KBM-7 (cell line): ENCODE results near the gene DTNB.
"Not testable (repeated sequence)": the region's sequence is repeated elsewhere in the genome, so short reads cannot be mapped to it uniquely, and the experiment has no call there.

Experiments
- DNase-seq: peaks from one replicate; pipeline ENCODE4 v3.0.0-alpha.2; 2015
- in situ Hi-C: fragments of 300-500 bp; cut with MboI; formaldehyde crosslinking; loops from 2 replicates; pipeline ENCODE4 v1.14.3; 2020; ENCODE audit warnings: low sequenced_read_pairs, low pct_unique_long_range_greater_than_20kb, mixed read lengths

DTNB gene

DNA sequence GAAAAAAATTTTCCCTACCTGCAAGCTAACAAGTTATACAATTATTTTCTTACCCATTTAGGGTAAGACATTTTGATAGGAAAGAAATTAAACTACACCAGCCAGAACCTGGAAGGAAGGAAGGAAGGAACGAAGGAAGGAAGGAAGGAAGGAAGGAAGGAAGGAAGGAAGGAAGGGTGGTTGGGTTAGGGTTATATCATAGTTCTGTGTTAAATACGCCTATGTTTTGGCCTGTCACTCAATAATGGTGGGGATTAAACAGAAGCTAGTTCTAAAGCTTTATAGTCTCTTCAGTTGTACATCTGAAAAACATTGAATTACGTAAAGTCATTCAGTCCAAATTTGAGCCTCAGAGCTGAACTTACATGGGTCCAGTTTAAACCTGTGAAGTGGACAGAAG, 256.7 kb downstream of the DTNB start:
- in situ Hi-C loops, result no loop called here
- DNase-seq, result no peak

GRCh38 chr2:25414781-25415180, 258.6 kb downstream of the DTNB start:
- in situ Hi-C loops, result no loop called here
- no peak for DNase-seq

DNA sequence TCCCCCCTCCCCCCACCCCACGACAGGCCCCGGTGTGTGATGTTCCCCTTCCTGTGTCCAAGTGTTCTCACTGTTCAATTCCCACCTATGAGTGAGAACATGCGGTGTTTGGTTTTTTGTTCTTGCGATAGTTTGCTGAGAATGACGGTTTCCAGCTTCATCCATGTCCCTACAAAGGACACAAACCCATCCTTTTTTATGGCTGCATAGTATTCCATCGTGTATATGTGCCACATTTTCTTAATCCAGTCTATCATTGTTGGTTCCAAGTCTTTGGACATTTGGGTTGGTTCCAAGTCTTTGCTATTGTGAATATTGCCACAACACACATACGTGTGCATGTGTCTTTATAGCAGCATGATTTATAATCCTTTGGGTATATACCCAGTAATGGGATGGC, 260.0 kb downstream of the DTNB start:
- in situ Hi-C loops, DNase-seq: not testable (repeated sequence)

DNA sequence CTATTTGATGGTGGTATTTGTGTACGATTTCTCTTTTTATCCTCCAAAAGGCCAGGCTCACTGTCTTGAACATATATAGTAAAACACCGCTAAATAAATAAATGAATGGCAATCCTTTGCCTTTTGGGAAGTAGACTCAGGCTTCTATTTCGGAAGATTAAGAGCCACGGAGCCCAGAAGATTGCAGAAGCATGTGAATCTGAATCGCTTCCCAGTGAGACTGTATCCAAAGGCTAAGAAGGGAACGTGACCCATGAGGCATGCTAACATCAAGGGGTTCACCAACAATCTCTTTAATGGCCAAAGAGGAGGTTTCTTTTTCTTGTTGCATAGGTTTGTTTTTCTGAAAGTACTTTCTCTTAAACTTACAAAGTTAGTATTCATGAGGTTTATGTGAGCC, 261.6 kb downstream of the DTNB start:
- no peak for DNase-seq
- in situ Hi-C loops, result no loop called here

- no peak for DNase-seq
- in situ Hi-C loops, result no loop called here
These were observed 262.1 kb downstream of the DTNB start for GRCh38 chr2:25411281-25411680.

- in situ Hi-C loops, result no loop called here
- no peak for DNase-seq
These were observed 263.0 kb downstream of the DTNB start for GRCh38 chr2:25410370-25410769.

DNA sequence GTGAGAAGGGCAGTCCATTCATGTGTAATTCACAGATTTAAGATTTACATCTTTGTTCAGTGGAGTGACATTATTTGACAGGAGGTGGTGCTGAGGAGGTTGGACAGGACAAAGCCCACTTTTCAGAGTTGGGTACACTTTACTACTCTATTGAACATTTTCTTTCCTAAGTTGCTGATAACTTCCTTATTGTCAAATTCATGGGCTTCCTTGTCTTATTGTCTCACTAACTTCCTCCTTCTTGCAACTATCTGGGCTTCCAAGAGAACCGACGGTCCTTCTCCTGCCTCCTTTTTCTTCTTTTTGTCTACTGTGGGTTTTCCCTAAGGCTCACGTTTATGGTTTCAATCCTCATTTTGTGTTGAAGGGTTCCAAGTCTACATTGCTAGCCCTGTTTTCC, 263.9 kb downstream of the DTNB start:
- in situ Hi-C loops, result no loop called here
- DNase-seq, result peak; percentile 28

DNA sequence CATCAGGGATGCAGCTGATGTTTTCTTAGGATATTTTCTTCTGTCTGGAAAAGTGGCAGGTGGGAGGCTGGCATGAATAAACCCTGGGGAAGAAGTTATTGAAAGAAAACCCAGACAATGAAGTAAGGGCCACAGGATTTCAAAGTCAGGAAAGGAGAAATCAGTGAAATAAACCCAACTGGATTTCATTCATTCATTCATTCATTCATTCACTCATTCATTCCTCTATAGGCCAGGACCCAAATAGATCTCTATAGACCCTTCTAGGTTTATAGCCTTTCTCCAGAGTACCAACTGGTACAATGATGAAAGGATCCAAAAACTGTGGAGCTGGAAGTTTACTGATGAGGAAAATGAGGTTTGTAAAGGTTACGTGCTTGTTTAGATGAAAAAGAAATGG, 264.3 kb downstream of the DTNB start:
- in situ Hi-C loops, result no loop called here
- no peak for DNase-seq

GRCh38 chr2:25405611-25406295, 267.6 kb downstream of the DTNB start:
- no peak for DNase-seq
- in situ Hi-C loops, result no loop called here

- DNase-seq, in situ Hi-C loops: not testable (repeated sequence)
These were observed 270.1 kb downstream of the DTNB start for GRCh38 chr2:25403120-25403760.

GRCh38 chr2:25402477-25402876, 270.9 kb downstream of the DTNB start:
- in situ Hi-C loops, result no loop called here
- DNase-seq, result no peak

GRCh38 chr2:25401307-25402026, 271.9 kb downstream of the DTNB start:
- in situ Hi-C loops, result no loop called here
- DNase-seq, result no peak

DNA sequence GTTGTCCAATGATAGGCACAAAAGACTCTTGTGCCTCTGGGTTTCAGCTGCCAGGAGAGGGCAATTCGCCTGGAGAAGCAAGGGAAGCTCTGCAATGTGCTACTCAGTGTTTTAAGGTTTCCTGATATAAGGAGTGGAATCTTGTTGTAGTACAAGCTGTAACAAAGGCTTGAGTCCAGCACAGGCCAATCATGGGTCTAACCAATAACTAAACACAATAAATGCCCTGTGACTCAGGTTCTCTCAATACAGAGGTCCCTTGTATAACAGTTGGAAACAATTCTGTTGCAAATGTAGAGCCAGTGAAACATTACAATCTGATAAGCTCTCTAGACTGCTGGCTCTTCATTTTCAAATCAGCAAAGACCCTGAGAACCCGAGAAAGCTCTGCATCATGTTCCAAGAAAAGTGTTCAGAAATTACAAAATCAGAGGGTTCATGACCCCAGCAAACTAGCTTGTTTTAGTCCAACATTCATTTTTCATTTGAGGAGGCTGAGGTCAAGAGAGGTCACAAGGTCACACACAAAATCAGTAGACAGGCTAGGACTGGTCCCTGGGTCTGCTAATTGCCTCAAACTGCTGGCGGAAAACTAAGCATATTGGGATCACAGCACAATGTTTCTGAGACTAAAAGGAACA, 272.7 kb downstream of the DTNB start:
- no peak for DNase-seq
- in situ Hi-C loops, result no loop called here

GRCh38 chr2:25400169-25400568, 273.2 kb downstream of the DTNB start:
- in situ Hi-C loops, result no loop called here
- DNase-seq, result no peak

DNA sequence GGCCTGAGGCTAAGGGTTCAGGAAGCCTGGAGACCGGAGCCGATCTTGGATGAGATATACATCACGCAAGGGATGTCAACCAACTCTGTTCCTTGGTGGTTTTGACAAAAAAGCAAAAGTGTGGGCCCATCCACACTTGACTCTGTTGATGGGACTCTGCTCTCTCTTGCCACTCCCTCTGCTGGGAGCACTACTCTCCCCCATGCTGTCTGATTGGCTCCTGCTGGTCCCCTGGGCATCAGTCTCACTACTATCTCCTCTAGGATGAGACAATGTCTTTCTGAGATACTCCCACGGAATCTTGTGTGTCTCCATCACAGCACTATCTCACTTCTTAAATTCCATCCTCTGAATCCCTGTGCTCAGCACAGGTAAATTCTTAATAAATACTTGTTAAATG, 274.8 kb downstream of the DTNB start:
- in situ Hi-C loops, result no loop called here
- DNase-seq, result no peak

DNA sequence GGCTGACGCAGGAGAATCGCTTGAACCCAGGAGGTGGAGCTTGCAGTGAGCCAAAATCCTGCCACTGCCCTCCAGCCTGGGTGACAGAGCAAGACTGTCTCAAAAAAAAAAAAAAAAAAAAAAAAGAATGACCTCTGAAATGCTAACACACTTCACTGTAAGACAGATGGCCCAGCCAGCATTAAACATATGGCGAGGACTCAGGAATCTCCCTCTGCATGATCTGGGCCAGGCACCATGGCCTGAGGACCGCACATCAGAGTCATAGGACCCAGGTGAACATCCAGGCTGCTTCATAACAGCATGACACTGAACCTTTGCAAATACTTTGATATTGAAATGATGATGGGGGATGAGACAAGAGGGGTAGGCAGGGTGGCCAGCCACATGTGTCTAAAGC, 275.6 kb downstream of the DTNB start:
- in situ Hi-C loops, result no loop called here
- no peak for DNase-seq

DNA sequence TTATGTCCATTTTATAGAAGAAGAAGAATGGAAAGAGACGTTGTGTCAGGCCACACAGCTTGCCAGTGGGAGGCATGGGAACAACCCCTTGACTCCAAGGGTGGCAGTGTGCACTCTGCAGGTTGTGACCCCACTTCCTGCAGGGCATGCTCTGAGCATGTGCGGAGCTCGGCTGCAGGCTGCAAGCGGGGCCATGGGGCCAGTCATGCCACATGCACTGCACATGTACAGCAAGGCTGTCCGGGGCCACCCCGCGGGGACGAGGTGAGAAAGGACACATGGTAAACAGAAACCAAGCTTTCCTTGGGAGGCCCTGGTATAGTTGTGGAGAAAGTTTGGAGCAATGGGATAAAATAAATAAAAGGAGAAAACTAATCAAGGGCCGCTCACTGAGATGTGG, 284.2 kb downstream of the DTNB start:
- DNase-seq, result no peak
- in situ Hi-C loops, result no loop called here

GRCh38 chr2:25388491-25388890, 284.9 kb downstream of the DTNB start:
- in situ Hi-C loops, result no loop called here

DNA sequence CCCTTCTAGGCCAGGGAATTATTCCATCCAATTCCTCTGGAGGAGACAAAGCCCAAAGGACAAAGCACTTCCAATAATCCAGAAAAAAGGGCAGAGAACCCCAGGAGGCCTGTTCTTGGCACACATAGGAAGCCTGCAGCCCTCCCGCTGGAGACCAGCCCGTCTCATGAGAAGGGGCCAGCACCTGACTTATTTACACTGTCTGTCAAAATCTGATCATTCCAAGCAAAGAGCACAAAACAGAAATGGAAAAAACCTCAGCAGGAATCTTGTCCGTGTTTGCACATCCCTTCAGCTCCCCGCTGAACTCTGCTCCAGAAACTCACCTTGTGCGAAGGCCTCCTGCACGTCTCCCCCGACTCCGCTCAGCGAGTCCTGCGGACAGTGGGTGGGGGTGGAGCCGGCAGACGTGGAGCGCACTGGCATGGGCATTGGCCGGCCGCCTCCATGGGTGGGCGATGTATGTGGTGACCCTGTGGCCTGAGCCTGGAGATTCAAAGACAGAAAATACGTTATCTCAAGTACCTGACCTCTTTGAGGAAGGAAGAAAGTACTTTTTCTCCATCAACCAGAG, 285.4 kb downstream of the DTNB start:
- DNase-seq, result no peak
- in situ Hi-C loops, result no loop called here

More at GRCh38 chr2:25388491-25388890, 284.9 kb downstream of the DTNB start:
- no peak for DNase-seq
